Ramos (cell line): ENCODE measurements around the gene TFRC.
"Not testable (repeated sequence)": the region's sequence is repeated elsewhere in the genome, so short reads cannot be mapped to it uniquely, and the experiment has no call there.

Experiments
- in situ Hi-C: fragments of 300-500 bp; cut with MboI; formaldehyde crosslinking; loops from one replicate; pipeline ENCODE4 v1.14.3; 2022; ENCODE audit warnings: low sequenced_read_pairs; ENCODE audit not compliant: unreplicated experiment

Gene TFRC

DNA sequence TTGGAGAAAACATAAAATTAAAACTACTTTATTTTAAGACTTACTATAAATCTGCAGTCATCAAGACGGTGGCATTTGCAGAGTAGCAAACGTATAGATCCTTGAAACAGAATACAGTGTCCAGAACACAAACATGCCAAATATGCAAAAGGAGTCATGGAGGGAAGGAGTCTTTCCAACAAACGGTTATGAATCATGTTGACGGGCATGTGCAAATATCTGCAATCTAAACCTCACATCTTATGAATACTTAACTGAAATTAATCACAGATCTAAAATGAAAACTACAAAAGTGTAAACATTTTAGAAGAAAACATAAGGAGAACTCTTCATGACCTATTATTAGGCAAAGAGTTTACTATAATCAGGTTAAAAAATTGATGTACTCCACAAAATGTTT is 69.4 kb downstream of the TFRC start:
- in situ Hi-C loops = no loop called here

DNA sequence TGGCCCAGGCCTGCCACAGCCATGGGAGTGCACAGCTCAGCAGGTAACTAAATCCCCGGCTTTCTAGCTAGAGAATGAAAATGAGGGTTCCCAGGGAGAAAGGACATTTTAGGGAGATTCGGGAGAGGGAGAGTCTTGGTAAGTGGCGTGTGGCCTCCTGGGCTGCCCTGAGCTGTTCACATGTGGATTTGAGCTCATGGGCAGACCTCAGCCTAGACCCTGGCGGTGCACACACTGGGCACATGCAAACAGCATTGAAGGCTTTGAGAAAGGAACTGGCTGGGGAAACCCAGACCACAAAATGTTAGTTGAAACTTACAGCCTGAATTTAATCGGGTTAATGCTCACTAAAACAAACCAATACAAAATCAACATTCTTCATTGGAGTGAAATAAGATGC is 72.4 kb downstream of the TFRC start:
- in situ Hi-C loops = no loop called here

DNA sequence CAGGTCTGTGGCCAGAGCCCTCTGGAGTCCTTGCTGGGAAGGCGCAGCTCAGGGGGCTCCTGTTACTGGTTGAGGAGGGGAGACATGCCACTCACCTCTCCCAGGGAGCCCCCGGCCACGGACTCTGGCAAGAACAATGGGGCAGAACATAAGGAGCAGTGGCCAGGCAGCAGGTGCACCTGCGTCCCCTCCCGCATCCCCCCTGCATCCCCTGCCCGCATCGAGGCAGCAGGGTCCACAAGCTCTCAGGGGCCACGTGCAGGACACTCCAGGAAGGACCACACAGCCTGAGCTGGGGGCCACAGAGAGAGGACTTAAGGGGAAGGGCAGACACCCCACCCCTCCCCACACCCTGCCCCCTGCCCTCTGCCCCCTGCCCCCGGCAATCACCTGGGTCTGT is 73.0 kb downstream of the TFRC start:
- in situ Hi-C loops = no loop called here

DNA sequence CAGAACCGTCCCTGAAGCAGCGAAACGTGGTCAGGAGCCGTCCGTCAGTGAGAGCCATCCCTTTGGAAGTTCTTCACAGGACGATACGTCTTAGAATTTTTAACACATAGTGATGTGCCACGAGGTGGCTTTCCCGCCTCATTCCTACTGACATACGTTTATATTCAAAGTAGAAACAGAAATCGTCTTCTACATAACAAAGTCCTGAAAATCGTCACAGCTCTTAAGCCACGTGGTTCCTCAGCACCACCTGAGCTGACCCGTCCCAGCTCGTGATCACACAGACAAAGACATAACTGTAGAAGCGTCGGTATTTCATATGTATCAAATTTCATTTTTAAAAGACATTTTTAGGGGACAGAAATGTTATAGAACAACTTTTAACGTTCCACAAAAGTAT is 73.5 kb downstream of the TFRC start:
- in situ Hi-C loops = no loop called here

DNA sequence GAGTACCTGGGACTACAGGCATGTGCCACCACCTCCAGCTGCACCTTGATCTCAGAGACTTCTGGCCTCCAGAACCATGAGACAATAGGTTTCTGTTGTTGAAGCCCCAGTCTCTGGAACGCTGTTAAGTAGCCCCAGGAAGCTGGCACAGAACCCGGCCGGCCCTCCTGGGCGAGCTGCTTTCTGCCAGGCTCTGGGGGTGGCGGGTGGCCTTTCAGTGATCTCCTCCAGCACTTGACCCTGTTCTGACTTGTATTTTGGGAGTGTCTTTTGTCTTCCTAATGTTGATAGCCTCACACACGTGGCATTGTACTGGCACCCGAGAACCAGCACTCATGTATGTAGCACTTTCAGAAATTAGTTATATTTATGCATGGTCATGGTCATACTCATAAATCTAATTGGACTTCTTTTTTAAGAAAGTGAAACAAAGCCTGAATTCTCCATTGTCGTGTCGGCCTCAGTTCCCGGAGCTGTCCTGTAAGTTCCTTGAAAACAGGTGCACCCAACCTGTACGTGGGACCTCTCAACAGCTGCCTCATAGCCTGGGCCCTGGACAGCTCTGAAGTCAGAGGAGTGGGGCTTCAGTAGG is 74.0 kb downstream of the TFRC start:
- in situ Hi-C loops = no loop called here

DNA sequence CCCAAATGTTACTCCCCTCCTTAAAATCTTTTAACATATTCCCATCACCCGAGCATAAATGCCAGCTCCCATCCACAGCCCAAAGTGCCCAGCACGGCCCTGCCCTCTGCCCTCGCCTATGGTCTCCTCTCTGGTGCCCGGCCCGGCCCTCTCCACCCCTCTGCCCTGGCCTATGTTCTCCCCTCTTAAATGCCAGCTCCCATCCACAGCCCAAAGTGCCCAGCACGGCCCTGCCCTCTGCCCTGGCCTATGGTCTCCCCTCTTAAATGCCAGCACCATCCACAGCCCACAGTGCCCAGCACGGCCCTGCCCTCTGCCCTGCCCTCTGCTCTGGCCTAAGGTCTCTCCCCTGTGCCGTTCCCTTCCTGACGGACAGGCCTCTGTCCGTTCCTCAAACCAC is 76.6 kb downstream of the TFRC start:
- in situ Hi-C loops = not testable (repeated sequence)

DNA sequence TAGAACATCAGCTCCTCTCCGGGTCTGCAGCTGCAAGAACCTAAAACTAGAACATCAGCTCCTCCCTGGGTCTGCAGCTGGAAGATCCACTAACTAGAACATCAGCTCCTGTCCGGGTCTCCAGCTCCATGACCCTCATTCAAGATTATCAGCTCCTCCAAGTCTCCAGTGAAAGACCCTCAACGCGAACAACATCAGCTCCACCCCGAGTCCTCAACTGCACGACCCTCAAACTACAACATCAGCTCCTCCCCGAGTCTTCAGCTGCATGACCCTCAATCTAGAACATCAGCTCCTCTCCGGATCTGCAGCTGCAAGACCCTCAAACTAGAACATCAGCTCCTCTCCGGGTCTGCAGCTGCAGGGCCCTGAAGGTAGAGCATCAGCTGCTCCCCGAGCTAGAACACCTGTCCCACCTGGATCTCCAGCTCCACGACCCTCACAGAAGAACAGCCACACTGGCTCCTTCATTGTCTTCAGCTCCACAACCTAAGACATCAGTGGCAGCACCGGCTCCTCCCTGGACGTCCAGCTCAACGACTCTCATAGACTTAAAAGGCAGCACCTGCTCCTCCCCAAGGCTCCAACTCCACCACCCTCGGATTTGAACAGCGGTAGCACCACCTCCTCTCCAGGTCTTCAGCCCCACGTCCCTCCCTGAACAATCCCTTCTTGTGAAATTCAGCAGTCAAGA is 77.4 kb downstream of the TFRC start:
- in situ Hi-C loops = not testable (repeated sequence)

DNA sequence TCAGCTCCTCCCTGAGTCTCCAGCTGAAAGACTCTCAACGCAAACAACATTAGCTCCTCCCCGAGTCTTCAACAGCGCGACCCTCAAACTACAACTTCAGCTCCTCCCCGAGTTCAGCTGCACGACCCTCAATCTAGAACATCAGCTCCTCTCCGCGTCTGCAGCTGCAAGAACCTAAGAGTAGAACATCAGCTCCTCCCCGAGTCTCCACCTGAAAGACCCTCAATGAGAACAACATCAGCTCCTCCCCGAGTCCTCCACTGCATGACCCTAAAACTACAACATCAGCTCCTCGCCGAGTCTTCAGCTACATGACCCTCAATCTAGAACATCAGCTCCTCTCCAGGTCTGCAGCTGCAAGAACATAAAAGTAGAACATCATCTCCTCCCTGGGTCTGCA is 78.3 kb downstream of the TFRC start:
- in situ Hi-C loops = no loop called here

DNA sequence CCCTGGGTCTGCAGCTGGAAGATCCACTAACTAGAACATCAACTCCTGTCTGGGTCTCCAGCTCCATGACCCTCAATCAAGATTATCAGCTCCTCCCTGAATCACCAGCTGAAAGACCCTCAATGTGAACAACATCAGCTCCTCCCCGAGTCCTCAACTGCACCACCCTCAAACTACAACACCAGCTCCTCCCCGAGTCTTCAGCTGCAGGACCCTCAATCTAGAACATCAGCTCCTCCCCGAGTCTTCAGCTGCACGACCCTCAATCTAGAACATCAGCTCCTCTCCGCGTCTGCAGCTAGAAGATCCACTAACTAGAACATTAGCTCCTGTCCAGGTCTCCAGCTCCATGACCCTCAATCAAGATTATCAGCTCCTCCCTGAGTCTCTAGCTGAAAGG is 79.2 kb downstream of the TFRC start:
- in situ Hi-C loops = not testable (repeated sequence)

DNA sequence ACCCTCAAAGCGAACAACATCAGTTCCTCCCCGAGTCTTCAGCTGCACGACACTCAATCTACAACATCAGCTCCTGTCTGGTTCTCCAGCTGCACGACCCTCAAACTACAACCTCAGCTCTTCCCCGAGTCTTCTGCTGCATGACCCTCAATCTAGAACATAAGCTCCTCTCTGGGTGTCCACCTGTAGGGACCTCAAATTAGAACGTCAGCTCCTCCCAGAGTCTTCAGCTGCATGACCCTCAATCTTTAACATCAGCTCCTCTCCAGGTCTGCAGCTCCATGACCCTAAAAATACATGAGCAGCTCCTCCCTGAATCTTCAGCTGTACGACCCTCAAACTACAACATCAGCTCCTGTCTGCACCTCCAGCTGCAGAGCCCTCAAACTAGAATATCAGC is 80.7 kb downstream of the TFRC start:
- in situ Hi-C loops = not testable (repeated sequence)

DNA sequence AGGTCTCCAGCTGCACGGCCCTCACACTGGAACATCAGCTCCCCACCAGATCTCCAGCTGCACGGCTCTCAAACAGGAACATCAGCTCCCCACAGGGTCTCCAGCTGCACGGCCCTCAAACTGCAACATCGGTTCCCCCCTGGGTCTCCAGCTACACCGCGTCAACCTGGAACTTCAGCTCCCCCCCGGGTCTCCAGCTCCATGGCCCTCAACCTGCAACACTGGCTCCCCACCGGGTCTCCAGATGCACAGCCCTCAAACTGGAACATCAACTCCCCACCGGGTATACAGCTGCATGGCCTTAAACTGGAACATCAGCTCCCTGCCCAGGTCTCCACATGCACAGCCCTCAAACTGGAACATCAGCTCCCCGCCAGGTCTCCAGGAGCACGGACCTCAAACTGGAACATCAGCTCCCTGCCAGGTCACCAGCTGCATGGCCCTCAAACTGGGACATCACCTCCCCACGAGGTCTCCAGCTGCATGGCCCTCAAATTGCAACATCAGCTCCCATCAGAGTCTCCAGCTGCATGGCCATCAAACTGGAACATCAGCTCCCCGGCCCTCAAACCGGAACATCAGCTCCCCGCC is 81.4 kb downstream of the TFRC start:
- in situ Hi-C loops = not testable (repeated sequence)

DNA sequence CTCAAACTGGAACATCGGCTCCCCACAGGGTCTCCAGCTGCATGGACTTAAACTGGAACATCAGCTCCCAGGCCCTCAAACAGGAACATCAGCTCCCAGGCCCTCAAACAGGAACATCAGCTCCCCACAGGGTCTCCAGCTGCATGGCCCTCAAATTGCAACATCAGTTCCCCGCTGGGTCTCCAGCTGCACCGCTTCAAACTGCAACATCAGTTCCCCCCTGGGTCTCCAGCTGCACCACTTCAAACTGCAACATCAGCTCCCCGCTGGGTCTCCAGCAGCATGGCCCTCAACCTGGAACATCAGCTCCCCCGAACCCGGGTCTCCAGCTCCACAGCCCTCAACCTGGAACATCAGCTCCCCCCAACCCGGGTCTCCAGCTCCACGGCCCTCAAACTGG is 82.0 kb downstream of the TFRC start:
- in situ Hi-C loops = no loop called here
